Progenitor cell of endocrine pancreas (in vitro differentiated cells): ENCODE results near the gene TLR9. TPM values are rescaled to one million over a fixed set of nuclear protein-coding genes. Genes with fewer than 3 reads are reported as not detected.

Experiments
- DNase-seq: peaks from one replicate; pipeline ENCODE4 v3.0.0; 2021; ENCODE audit warnings: low spot score; ENCODE audit not compliant: unreplicated experiment
- H3K27ac Mint-ChIP-seq: 2 replicates; pipeline ENCODE4 v1.8.0; 2021; ENCODE audit warnings: mild to moderate bottlenecking, moderate library complexity, mixed read lengths
- H3K27me3 Mint-ChIP-seq: 2 replicates; pipeline ENCODE4 v1.8.0; 2021; ENCODE audit warnings: mixed read lengths
- H3K36me3 Mint-ChIP-seq: 2 replicates; pipeline ENCODE4 v1.8.0; 2022; ENCODE audit warnings: mixed read lengths; ENCODE audit not compliant: insufficient read depth
- H3K4me1 Mint-ChIP-seq: 2 replicates; pipeline ENCODE4 v1.8.0; 2021; ENCODE audit warnings: low read depth, mixed read lengths
- H3K4me3 Mint-ChIP-seq: 2 replicates; pipeline ENCODE4 v1.8.0; 2021; ENCODE audit warnings: low read depth, mild to moderate bottlenecking, moderate library complexity, mixed read lengths
- H3K9me3 Mint-ChIP-seq: 2 replicates; pipeline ENCODE4 v1.8.0; 2021; ENCODE audit warnings: low read depth, mixed read lengths
- total RNA-seq: library from RNA; stranded (reverse); gene quantifications from 2 replicates; pipeline ENCODE4 v1.2.1, GENCODE V29; 2021
- TF ChIP-seq, protein P1 (sequence below): fragments of 200-600 bp; sonication (generic); IDR thresholded peaks from one replicate; pipeline ENCODE4 v1.5.0; 2021; ENCODE audit warnings: antibody characterized with exemption, mild to moderate bottlenecking; ENCODE audit not compliant: unreplicated experiment

TLR9 gene
- total RNA-seq, 1 donor from 2014 or later = not detected

DNA sequence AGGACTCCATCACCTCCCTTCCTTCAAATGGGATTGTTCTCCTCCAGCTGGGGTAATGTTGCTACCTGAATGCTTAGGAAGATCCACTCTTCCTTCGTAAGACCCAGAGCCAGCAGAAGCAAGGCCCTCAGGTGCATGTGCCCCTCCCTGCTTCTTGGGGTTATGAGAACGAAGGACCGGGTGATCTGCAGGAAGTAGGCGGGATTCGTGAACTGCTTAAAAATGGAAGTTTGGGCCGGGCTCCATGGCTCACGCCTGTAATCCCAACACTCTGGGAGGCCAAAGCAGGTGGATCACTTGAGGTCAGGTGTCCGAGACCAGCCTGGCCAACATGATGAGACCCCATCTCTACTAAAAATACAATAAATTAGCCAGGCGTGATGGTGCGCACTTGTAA, 8.0 kb downstream of the TLR9 start:
- TF ChIP-seq, protein P1, sequence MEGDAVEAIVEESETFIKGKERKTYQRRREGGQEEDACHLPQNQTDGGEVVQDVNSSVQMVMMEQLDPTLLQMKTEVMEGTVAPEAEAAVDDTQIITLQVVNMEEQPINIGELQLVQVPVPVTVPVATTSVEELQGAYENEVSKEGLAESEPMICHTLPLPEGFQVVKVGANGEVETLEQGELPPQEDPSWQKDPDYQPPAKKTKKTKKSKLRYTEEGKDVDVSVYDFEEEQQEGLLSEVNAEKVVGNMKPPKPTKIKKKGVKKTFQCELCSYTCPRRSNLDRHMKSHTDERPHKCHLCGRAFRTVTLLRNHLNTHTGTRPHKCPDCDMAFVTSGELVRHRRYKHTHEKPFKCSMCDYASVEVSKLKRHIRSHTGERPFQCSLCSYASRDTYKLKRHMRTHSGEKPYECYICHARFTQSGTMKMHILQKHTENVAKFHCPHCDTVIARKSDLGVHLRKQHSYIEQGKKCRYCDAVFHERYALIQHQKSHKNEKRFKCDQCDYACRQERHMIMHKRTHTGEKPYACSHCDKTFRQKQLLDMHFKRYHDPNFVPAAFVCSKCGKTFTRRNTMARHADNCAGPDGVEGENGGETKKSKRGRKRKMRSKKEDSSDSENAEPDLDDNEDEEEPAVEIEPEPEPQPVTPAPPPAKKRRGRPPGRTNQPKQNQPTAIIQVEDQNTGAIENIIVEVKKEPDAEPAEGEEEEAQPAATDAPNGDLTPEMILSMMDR = no peak
- no peak overlapping the region for H3K4me3 Mint-ChIP-seq
- H3K27ac Mint-ChIP-seq = no peak overlapping the region
- peaks cover 14% of the 10 kb centered on the region for H3K36me3 Mint-ChIP-seq
- peaks cover 2% of the 10 kb centered on the region for H3K4me1 Mint-ChIP-seq
- no peaks in the 10 kb centered on the region for H3K9me3 Mint-ChIP-seq
- no peak for DNase-seq
- H3K27me3 Mint-ChIP-seq = no peaks in the 10 kb centered on the region

DNA sequence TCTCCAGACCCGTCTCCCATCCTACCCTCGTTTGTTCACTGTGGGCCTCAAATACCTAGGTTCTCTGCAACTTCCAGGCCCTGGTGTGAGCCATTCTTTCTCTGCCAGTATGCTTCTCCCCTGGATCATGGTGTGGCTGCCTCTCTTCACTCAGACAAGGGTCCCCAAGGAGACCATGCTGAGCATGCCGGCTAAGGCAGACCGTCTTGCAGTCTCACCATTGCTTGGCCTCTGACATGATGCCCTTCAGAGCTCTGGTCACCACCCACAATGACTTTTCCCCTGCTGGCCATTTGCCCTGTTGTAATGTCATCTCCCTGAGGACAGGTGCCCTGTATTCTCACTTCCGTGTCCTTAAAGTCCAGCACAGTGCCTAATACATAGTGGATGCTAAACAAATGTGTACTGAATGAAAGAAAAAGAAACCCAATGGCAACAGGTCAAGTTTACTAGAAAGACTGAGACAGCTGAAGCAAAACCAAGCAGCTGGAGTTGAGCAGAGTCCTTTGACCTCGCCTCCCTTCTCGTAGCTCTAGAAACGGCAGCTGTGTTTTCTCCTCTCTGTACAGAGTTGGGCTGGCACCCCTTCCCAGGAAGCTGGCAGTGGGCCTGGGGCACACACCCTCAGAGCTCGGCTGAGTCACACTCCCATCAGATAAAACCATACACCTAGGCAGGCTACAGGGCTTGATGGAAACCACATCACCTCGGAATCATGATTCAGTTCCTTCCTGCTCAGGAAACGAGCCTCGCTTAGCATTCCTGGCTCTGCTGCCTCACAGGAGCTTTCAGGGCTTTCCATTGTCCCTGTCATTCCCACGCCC, 8.6 kb downstream of the TLR9 start:
- TF ChIP-seq, protein P1 = no peak

DNA sequence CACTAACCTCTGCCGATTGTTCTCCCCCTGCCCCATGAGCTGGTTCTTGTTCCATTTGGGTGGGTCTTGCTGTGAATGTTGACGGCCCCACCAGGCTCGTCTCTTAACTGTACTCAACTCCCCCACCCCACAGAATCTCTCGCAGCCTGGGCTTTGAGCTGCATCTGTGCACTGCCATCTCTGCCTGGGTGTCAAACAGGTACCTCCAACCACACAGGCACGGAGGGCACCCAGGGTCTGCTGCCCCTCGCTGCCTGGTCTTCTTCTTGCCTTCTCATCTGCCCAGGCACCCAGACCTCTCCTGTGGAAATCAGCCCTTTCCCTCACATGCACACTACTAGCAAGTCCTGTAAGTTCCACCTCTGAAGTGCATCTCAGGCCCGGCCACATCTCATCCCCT, 10.1 kb downstream of the TLR9 start:
- Mint-ChIP-seq H3K36me3 (peaks cover 20% of the 10 kb centered on the region), H3K9me3 (no peaks in the 10 kb centered on the region), H3K4me3 (no peak overlapping the region), H3K27ac (no peak overlapping the region), H3K27me3 (no peaks in the 10 kb centered on the region), H3K4me1 (peaks cover 2% of the 10 kb centered on the region)
- DNase-seq = no peak
- TF ChIP-seq, protein P1 = no peak

More for the DNA sequence above, 8.6 kb downstream of the TLR9 start:
- DNase-seq = no peak
- peaks cover 20% of the 10 kb centered on the region for H3K36me3 Mint-ChIP-seq
- peaks cover 2% of the 10 kb centered on the region for H3K4me1 Mint-ChIP-seq
- H3K27ac Mint-ChIP-seq = no peak overlapping the region
- no peaks in the 10 kb centered on the region for H3K9me3 Mint-ChIP-seq
- no peak overlapping the region for H3K4me3 Mint-ChIP-seq
- H3K27me3 Mint-ChIP-seq = no peaks in the 10 kb centered on the region

DNA sequence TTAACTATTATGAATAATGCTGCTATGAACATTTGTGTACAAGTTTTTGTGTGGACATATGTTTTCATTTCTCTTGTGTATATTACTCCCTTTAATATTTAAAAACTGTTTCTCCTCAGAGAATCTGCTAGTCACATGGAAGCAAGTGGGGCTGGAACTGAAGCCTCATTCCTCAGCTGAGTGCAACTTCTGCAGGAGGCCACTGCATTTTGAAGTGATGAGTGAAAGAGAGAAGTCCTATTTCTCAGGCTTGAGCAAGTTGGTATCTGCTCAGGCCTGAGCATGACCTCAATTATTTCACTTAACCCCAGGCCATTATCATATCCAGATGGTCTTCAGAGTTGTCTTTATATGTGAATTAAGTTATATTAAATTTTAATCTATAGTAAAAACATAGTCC, 11.5 kb downstream of the TLR9 start:
- Mint-ChIP-seq H3K9me3 (no peaks in the 10 kb centered on the region), H3K4me1 (peaks cover 2% of the 10 kb centered on the region), H3K4me3 (no peak overlapping the region), H3K36me3 (peaks cover 29% of the 10 kb centered on the region), H3K27me3 (no peaks in the 10 kb centered on the region), H3K27ac (no peak overlapping the region)
- TF ChIP-seq, protein P1 = no peak
- DNase-seq = no peak

DNA sequence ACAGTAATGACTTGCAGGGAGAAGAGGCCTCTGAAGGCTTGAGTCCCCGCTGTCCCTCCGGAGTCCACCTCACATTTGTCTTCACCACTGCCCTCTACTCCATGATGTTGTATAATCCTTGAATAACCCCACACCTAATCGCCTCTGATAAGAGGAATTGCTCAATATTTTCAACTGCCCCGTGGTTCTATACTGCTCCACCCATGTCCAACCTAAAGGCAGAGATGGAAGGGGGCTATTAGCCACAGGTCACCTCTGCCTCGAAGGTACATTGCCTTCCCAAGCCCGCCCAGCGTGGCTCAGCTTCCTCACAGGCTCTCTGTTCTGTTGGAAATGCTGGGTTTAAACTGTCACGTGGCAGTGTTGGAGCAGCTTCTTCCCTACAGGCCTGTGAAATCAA, 12.4 kb downstream of the TLR9 start:
- Mint-ChIP-seq H3K4me3 (no peak overlapping the region), H3K27me3 (no peaks in the 10 kb centered on the region), H3K36me3 (peaks cover 32% of the 10 kb centered on the region), H3K27ac (no peak overlapping the region), H3K4me1 (no peaks in the 10 kb centered on the region), H3K9me3 (no peaks in the 10 kb centered on the region)
- no peak for DNase-seq
- TF ChIP-seq, protein P1 = no peak
